Loucy (cell line): Measurements from ENCODE around the gene TRIM26.

Experiments used
- EZH2phosphoT487 ChIP-seq: fragments of 200-600 bp; IDR thresholded peaks from 2 replicates; pipeline ENCODE4 v1.6.1; 2018; ENCODE audit warnings: antibody characterized with exemption, mild to moderate bottlenecking, moderate library complexity, borderline replicate concordance
- TF ChIP-seq, protein P1 (sequence below): fragments of 200-600 bp; sonication (generic); conservative IDR thresholded peaks from 2 replicates; pipeline ENCODE4 v1.5.1; 2014; ENCODE audit warnings: mild to moderate bottlenecking, antibody characterized with exemption, low read length

DNA sequence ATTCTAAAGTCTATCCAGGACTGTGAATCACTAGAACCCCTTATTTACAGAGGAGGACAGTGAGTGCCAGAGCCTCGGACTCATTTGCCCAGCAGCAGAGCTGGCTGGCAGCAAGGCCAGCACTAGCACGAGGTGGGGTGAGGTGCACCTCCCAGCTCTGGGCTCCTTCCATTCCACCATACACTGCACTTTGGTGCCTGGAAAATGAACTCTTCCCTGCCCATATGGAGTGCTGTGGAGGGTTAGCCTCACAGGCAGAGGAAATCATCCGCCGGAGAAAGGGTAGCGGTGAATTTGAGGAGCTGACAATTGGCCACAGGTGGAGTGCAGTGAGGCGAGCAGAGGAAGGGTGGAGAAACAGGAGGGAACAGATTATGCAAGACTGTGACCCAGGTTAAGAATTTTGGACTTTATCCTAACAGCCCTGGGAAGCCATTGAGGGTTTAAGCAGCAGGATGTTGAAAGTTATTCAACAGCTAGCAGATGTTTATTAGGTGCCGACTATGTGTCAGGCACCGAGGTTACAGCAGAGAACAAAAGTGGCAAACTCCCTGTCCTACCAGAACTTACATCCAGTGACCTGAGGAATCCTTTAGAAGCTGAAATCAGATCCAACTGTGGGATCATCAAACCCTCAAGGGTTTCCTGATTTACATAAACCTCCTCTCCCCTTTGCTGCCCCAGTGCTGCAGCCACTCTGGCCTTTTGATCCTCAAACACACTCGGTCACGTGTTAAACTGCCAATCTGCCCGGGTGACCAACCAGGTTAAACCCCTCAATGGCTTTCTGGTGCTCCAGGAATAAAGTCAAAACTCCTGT lies 6.2 kb downstream of the TRIM26 start:
- TF ChIP-seq, protein P1, sequence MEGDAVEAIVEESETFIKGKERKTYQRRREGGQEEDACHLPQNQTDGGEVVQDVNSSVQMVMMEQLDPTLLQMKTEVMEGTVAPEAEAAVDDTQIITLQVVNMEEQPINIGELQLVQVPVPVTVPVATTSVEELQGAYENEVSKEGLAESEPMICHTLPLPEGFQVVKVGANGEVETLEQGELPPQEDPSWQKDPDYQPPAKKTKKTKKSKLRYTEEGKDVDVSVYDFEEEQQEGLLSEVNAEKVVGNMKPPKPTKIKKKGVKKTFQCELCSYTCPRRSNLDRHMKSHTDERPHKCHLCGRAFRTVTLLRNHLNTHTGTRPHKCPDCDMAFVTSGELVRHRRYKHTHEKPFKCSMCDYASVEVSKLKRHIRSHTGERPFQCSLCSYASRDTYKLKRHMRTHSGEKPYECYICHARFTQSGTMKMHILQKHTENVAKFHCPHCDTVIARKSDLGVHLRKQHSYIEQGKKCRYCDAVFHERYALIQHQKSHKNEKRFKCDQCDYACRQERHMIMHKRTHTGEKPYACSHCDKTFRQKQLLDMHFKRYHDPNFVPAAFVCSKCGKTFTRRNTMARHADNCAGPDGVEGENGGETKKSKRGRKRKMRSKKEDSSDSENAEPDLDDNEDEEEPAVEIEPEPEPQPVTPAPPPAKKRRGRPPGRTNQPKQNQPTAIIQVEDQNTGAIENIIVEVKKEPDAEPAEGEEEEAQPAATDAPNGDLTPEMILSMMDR = no peak
- TF ChIP-seq EZH2phosphoT487 = no peak
